ENCODE results near the gene FBXO27.

Gene FBXO27

GRCh38 chr19:38977445-38978325, 54.7 kb downstream of the FBXO27 start:
- Histone ChIP-seq H3K27ac (ENCODE audit: poor library complexity, severe bottlenecking) (no peak overlapping the region), H3K4me1 (ENCODE audit: insufficient read depth, poor library complexity, severe bottlenecking) (peaks cover 3% of the 10 kb centered on the region), H3K4me3 (ENCODE audit: severe bottlenecking) (no peak overlapping the region), H3K27me3 (ENCODE audit: insufficient read depth, poor library complexity, severe bottlenecking) (no peaks in the 10 kb centered on the region), H3K36me3 (ENCODE audit: low read depth) (no peaks in the 10 kb centered on the region), H3K9me3 (ENCODE audit: severe bottlenecking) (peaks cover 4% of the 10 kb centered on the region)
- no peak for TF ChIP-seq CTCF (IDR thresholded peaks at IDR 0.05; ENCODE audit: poor library complexity, severe bottlenecking)
- ATAC-seq (ENCODE audit: low read depth) (0 out of 3 replicates have a peak, but pooled peaks have one; percentile 17), DNase-seq (ENCODE audit: low spot score) (no peak)

DNA sequence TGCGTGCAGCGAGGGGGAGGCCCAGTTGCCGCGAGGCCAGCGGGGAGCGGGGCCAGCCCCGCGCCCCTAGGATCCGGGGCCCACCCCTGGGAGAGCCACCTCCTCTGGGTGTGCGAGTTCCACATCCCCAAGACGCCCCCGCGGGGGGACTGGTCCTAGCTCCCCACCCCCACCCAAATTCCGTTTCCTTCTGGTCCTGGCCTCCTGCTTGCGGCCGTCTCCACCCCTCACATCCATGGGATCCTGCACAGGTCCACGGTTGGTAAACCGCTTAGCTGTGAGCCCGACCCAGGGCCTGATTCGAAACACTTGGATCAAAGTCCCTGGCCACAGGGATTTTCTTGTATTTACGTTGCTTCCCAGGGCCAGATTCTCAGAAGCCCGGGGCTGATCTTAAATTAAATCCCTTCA, 56.5 kb downstream of the FBXO27 start:
- no peaks in the 10 kb centered on the region for H3K27me3 ChIP-seq (ENCODE audit: insufficient read depth, poor library complexity, severe bottlenecking)
- peaks cover 3% of the 10 kb centered on the region for H3K4me1 ChIP-seq (ENCODE audit: insufficient read depth, poor library complexity, severe bottlenecking)
- TF ChIP-seq CTCF (IDR thresholded peaks at IDR 0.05; ENCODE audit: poor library complexity, severe bottlenecking), result no peak
- ATAC-seq (ENCODE audit: low read depth) (peak; percentile 5; the same call in 1 of the 3 replicates), DNase-seq (ENCODE audit: low spot score) (no peak)
- peak overlapping the region; percentile 59 for H3K4me3 ChIP-seq (ENCODE audit: severe bottlenecking)
- H3K27ac ChIP-seq (ENCODE audit: poor library complexity, severe bottlenecking), result peak overlapping the region; percentile 44
- H3K36me3 ChIP-seq (ENCODE audit: low read depth), result no peaks in the 10 kb centered on the region
- peaks cover 4% of the 10 kb centered on the region for H3K9me3 ChIP-seq (ENCODE audit: severe bottlenecking)

DNA sequence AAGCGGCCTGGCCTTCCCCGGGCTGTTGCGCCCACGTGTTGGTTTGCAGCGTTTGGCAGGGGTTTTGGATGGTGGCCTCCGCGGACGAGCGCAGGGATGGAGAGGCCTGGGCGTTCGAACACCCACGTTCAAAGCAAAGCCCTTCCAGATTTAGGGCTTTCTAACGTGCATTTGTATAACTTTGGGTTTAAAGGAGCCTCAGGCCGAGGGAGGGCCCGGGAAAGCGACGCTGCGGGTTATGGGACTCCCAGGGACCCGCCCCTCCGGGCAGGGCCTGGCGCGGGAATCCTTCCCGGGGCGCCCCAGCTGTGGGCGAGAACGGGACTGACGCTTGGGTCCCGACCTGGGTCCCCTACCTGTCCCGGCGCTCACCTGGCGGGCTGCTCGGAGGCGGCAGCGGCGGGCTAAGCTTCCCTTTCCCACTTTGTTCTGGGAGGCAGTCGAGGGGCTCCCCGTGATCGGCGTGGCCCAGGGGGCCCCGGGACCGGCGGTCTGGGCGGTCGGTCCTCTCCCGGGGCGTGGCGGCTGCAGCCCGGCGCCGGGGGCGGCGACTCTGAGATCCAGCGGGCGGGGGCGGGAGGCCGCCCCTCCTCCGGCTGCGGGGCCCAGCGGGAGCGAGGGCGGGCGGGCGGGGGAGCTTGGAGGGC, 57.0 kb downstream of the FBXO27 start, which contains the start of gene FBXO17:
FBXO17 (minus strand) TSS at position 529 of the 647 bp plus-strand sequence. CDS start 25,423 bp downstream, outside the sequence.
- DNase-seq (ENCODE audit: low spot score) (no peak), ATAC-seq (ENCODE audit: low read depth) (peak; percentile 78)
- H3K27me3 ChIP-seq (ENCODE audit: insufficient read depth, poor library complexity, severe bottlenecking), result no peaks in the 10 kb centered on the region
- peak within 1 kb of the TSS; percentile 44 for H3K27ac ChIP-seq (ENCODE audit: poor library complexity, severe bottlenecking)
- H3K9me3 ChIP-seq (ENCODE audit: severe bottlenecking), result peaks cover 1% of the 10 kb centered on the region
- no peak for TF ChIP-seq CTCF (IDR thresholded peaks at IDR 0.05; ENCODE audit: poor library complexity, severe bottlenecking)
- H3K36me3 ChIP-seq (ENCODE audit: low read depth), result peaks cover 4% of the 10 kb centered on the region
- H3K4me3 ChIP-seq (ENCODE audit: severe bottlenecking), result peak within 1 kb of the TSS; percentile 59
- H3K4me1 ChIP-seq (ENCODE audit: insufficient read depth, poor library complexity, severe bottlenecking), result peaks cover 3% of the 10 kb centered on the region

GRCh38 chr19:38974624-38975213, 57.6 kb downstream of the FBXO27 start:
- H3K4me1 ChIP-seq (ENCODE audit: insufficient read depth, poor library complexity, severe bottlenecking), result peaks cover 3% of the 10 kb centered on the region
- peak overlapping the region; percentile 44 for H3K27ac ChIP-seq (ENCODE audit: poor library complexity, severe bottlenecking)
- H3K4me3 ChIP-seq (ENCODE audit: severe bottlenecking), result peak overlapping the region; percentile 59
- no peaks in the 10 kb centered on the region for H3K9me3 ChIP-seq (ENCODE audit: severe bottlenecking)
- DNase-seq (ENCODE audit: low spot score), result no peak
- no peak for TF ChIP-seq CTCF (IDR thresholded peaks at IDR 0.05; ENCODE audit: poor library complexity, severe bottlenecking)
- no peak; the same call in 2 of the 3 replicates for ATAC-seq (ENCODE audit: low read depth)
- peaks cover 5% of the 10 kb centered on the region for H3K36me3 ChIP-seq (ENCODE audit: low read depth)
- H3K27me3 ChIP-seq (ENCODE audit: insufficient read depth, poor library complexity, severe bottlenecking), result no peaks in the 10 kb centered on the region
